Gastrocnemius medialis (tissue), 4 donors: Measurements from ENCODE around the gene ZFHX2.

Experiments used
- CTCF ChIP-seq, 5 experiments: fragments of 450-650 bp in 3 of 5; fragments of 200-600 bp in 2 of 5; sonication (generic) in 2 of 5; IDR thresholded peaks in 4 of 5; conservative IDR thresholded peaks in 1 of 5; 1 replicate in 4 of 5; 2 replicates in 1 of 5; pipeline ENCODE4 v1.5.1; 2016 to 2019; ENCODE audit warnings: antibody characterized with exemption in 5 of 5, mild to moderate bottlenecking in 3 of 5, moderate library complexity in 3 of 5
- POLR2A ChIP-seq, 2 donors: fragments of 450-650 bp; IDR thresholded peaks; one replicate each; pipeline ENCODE4 v1.6.1; 2017; ENCODE audit warnings: antibody characterized with exemption in 2 of 2, mild to moderate bottlenecking in 2 of 2, moderate library complexity in 2 of 2

GRCh38 chr14:23529016-23529415 lies 22.5 kb downstream of the ZFHX2 start:
- no peak for TF ChIP-seq CTCF (IDR thresholded peaks at IDR 0.05 in 4 of 5, conservative IDR thresholded peaks at IDR 0.05 in 1 of 5)
- no peak for TF ChIP-seq POLR2A (IDR thresholded peaks at IDR 0.05)
